GM18519 (cell line): Measurements from ENCODE around the gene SRF.

Experiments used
- ATAC-seq: cut with Tn5 transposase; IDR thresholded peaks from one replicate; pipeline ENCODE4 v1.9.1; 2021; ENCODE audit warnings: mild to moderate bottlenecking, moderate library complexity; ENCODE audit not compliant: unreplicated experiment, low FRiP score

SRF gene

DNA sequence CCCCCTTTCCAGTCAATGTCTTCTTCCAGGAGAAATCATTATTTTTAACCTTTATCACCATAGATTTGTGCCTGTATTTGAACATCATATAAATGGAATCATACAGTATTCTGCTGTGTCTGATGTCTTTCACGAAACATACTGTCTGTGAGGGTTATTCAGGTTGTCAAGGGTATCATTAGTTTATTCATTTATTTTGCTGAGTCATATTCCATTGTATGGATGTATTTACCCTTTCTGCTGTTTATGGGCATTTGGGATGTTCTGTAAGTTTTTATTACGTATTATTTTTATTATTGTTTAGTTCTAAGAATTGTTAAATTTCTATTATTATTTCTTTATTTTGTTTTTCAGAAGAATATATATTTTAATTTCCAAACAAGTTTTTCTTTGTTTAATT, 36.2 kb downstream of the SRF start:
- no peak for ATAC-seq

DNA sequence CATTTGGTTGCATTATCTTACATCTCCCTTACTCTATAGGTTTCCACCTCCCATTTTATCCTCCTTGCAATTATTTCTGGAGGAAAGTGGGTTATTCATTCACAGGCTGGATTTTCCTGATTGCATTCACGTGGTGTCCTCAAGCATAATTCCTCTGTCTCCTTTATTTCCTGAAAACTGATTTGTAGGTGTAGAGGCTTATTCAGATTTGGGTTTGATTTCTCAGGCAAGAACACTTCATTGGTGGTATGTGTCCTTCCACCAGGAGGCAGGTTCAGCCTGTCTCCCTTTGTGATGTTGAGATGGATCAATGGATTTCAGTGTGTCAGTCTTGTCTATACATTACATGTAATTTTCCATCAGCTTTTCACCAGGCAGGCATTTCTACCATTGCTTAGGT, 40.9 kb downstream of the SRF start:
- ATAC-seq = no peak

DNA sequence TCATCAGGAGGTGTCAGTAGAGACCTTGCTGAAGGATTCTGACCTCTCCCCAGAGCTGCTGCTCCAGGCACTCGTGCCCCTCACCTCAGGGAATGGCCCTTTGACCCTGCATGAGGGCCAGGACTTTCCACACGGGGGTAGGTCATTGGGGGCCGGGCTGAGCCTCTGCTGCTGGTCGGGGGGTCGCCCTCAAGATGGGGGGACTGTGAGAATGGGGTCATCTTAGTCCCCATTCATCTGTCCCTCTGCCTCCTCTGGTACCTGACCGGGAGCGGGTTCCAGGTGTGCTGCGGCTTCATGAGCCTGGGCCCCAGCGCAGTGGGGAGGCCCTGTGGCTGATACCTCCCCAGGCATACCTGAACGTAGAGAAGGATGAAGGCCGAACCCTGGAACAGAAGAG, 42.4 kb downstream of the SRF start:
- ATAC-seq = no peak

- no peak for ATAC-seq
These were observed 44.0 kb downstream of the SRF start for GRCh38 chr6:43215066-43215465.

DNA sequence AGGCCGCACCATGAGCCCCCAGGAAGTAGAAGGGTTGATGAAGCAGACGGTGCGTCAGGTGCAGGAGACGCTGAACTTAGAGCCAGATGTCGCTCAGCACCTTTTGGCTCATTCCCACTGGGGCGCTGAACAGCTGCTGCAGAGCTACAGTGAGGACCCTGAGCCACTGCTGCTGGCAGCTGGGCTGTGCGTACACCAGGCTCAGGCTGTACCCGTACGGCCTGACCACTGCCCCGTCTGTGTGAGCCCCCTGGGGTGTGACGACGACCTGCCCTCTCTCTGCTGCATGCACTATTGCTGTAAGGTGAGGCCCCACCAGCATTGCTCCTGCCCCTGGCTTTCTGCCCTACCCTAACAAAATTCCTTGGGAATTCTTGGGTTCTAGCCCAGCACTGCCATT, 45.1 kb downstream of the SRF start:
- no peak for ATAC-seq

GRCh38 chr6:43217351-43217750, 46.3 kb downstream of the SRF start:
- ATAC-seq = no peak

GRCh38 chr6:43219119-43219518, 48.0 kb downstream of the SRF start:
- no peak for ATAC-seq

- no peak for ATAC-seq
These were observed 48.7 kb downstream of the SRF start for GRCh38 chr6:43219814-43220213.

- ATAC-seq = no peak
These were observed 49.4 kb downstream of the SRF start for GRCh38 chr6:43220439-43220951.

- ATAC-seq = no peak
These were observed 50.2 kb downstream of the SRF start for GRCh38 chr6:43221046-43221972.

- ATAC-seq = no peak
These were observed 51.5 kb downstream of the SRF start for GRCh38 chr6:43222418-43223059.

DNA sequence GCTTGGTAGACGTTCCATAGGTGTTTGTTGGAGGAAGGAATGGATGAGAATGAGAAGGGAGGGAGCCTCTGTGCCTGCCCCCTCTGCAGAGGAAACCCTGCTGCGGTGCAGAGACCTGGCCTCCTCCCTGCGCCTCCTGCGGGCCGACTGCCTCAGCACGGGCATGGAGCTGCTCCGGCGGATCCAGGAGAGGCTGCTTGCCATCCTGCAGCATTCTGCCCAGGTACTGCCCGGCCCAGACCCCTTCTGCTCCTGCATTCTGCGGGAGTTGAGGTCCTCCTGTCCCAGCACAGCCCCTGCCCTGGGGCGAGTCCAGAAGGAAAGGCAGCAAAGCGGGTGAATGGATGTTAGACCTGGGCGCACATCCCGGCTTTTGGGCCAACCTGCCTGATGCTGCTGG, 52.1 kb downstream of the SRF start:
- ATAC-seq = no peak

DNA sequence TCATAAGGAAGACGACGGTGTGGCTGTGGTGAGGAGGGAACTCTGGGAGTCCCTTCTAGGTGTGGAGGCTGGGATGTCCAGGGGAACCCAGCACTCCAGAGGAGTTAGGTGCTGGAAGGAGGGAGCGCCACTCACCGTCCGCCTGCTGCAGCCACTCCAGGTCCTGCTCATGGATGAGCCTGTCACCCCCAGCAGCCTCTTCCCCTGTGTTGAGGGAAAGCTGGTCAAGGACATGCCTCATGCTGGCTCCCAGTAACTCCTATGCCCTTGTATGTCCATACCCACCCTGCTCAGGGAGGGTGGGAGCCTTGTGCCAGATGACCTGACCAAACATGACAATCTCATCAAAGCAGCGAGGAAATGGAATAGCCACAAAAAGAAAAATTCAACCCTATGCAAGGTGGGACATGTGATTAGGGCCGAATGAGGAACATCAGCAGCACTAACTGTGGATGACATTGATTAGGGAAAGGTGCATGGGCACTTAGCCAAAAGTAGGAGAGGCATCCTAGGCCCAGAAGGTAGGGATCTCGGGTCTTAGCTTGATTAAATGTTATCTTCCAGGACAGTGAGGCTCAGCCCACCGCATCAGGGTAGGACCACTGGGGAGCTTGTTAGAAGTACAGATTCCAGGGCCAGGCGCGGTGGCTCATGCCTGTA, 55.3 kb downstream of the SRF start:
- ATAC-seq = no peak

GRCh38 chr6:43228951-43229802, 58.1 kb downstream of the SRF start, which contains the start of gene DNPH1:
Gene DNPH1 (minus strand): TSS chr6:43229481. CDS start chr6:43229456, 25 bp downstream.
- ATAC-seq = peak; percentile 58

DNA sequence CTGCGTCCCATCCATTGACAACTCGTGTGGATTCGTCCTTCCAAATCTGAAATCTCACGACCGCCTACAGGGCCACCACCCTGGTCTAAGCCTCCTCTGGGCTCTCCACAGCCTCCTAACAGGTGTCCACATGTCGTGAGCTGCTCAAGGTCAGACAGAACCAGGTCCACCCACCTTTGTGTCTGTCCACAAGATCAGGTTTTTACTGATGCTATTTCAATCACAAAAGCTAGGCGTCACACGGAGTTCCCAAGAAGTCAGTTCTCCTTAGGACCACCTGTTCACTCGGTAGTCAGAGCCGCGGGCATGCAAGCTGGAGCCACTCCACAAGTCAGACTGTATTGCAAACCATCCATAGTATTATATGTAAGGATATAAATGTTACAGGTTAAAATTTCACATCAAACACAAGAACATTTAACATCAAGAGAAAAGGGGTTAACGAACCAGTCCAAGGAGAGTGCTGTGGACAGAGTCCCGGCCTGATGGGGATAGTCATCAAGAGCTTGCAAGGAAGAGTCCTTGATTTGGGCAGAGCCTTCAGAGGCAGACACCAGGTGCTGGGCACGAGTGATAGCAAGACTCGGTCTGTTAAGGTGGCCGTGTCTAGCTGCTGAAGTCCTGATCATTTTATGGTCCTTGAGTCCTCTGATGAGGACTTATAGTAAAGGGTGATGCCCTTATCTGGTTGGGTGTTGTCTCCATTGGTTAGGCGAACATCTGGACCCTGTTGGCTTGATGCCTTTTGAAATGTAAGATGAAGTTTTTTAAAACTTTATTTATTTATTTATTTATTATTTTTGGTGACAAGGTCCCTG, 58.9 kb downstream of the SRF start:
- no peak for ATAC-seq

DNA sequence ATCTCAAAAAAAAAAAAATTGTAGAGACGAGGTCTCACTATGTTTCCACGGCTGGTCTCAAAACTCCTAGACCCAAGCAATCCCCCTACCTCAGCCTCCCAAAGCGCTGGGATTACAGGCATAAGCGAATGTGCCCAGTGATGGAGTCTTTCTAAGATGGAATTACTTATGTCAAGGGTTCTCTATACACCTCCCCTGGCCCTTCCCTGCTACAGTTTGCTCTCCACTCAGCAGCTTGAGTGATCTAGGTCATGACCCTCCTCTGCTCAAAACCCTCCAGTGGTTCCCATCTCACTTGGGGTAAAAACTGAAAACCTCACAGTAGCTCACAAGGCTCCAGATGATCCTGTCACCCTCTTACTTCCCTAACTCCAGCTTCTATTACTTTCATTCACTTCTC, 60.0 kb downstream of the SRF start:
- no peak for ATAC-seq
